HepG2 (cell line): Measurements from ENCODE around the gene ADAMTS2. TPM values are rescaled to one million over a fixed set of nuclear protein-coding genes. Genes with fewer than 3 reads are reported as not detected.

Experiments
- ATAC-seq: fragments of 200-7000 bp; cut with Tn5 transposase; 3 replicates; pipeline ENCODE4 v1.9.1; 2020; ENCODE audit warnings: mild to moderate bottlenecking, moderate library complexity
- BruUV-seq: library from RNA; stranded (reverse); fragments of 400-500 nt; replicated peaks from 2 replicates; lab custom pipeline; 2021; lab: Mats Ljungman, UMichigan
- CTCF ChIA-PET: fragments of 300-600 bp; formaldehyde crosslinking; extraction: SDS; loops from one replicate; lab custom pipeline; 2021; ENCODE audit warnings: low total read pairs, inconsistent platforms, low intra/inter-chr PET ratio; lab: Yijun Ruan, JAX
- POLR2A ChIA-PET: fragments of 350-600 bp; sonication (Branson Sonifier 250); formaldehyde crosslinking; loops from one replicate; lab custom pipeline; 2020; ENCODE audit warnings: antibody characterized with exemption, inconsistent platforms; lab: Yijun Ruan, JAX
- DNase-seq: peaks from one replicate; pipeline ENCODE4 v3.0.0-alpha.2; 2015; ENCODE audit warnings: low spot score
- FAIRE-seq: peaks from 3 replicates; lab custom pipeline; 2011; peaks lifted over from hg19 to GRCh38; lab: Jason Lieb, UNC
- H2AFZ ChIP-seq: one replicate; pipeline ENCODE4 v1.6.1; 2011; ENCODE audit warnings: low read length, inconsistent platforms
- H3K27ac ChIP-seq: fragments of 300-600 bp; 3 replicates; pipeline ENCODE4 v1.8.0; 2011; ENCODE audit warnings: mixed run types, mild to moderate bottlenecking, mixed read lengths, low read length, inconsistent platforms; ENCODE audit not compliant: insufficient read depth; ENCODE audit errors: extremely low read length
- H3K27me3 ChIP-seq, 2 experiments: fragments of 200-600 bp in 1 of 2; 2 replicates in 1 of 2; 3 replicates in 1 of 2; pipeline versions ENCODE4 v1.6.0 to v1.8.0; 2011; ENCODE audit warnings: low read length in 2 of 2, mild to moderate bottlenecking in 2 of 2, moderate library complexity in 2 of 2, inconsistent platforms in 1 of 2; ENCODE audit not compliant: insufficient read depth in 2 of 2, control insufficient read depth in 1 of 2
- H3K36me3 ChIP-seq, 2 experiments: fragments of 200-600 bp in 1 of 2; replicated peaks in 1 of 2; 2 replicates in 1 of 2; 3 replicates in 1 of 2; pipeline versions ENCODE4 v1.5.1 to v1.8.0; 2011; ENCODE audit warnings: low read length in 2 of 2, inconsistent platforms in 1 of 2; ENCODE audit not compliant: insufficient read depth in 2 of 2, control insufficient read depth in 1 of 2
- H3K4me1 ChIP-seq: 2 replicates; pipeline ENCODE4 v1.5.1; 2012; ENCODE audit warnings: low read length, inconsistent platforms; ENCODE audit not compliant: insufficient read depth
- H3K4me2 ChIP-seq: 2 replicates; pipeline ENCODE4 v1.6.0; 2011; ENCODE audit warnings: low read depth, low read length, inconsistent platforms
- H3K4me3 ChIP-seq, 3 experiments: fragments of 200-600 bp in 1 of 3; sonication (generic), shearing (Covaris generic) in 1 of 3; replicated peaks in 1 of 3; 2 replicates each; pipeline ENCODE4 v1.5.1; 2011 to 2016; ENCODE audit warnings: low read length in 3 of 3, inconsistent platforms in 2 of 3, low read depth in 2 of 3, mild to moderate bottlenecking in 2 of 3, control low read depth in 1 of 3, mixed read lengths in 1 of 3; ENCODE audit not compliant: insufficient read depth in 1 of 3
- H3K79me2 ChIP-seq: one replicate; pipeline ENCODE4 v1.6.1; 2011; ENCODE audit warnings: low read length, inconsistent platforms; ENCODE audit not compliant: insufficient read depth
- H3K9ac ChIP-seq: 2 replicates; pipeline ENCODE4 v1.6.0; 2011; ENCODE audit warnings: mild to moderate bottlenecking, low read depth, low read length, inconsistent platforms; ENCODE audit not compliant: insufficient read depth
- H3K9me3 ChIP-seq: 2 replicates; pipeline ENCODE4 v1.5.1; 2012; ENCODE audit warnings: mild to moderate bottlenecking, low read length
- H4K20me1 ChIP-seq: 2 replicates; pipeline ENCODE4 v1.6.0; 2011; ENCODE audit warnings: inconsistent platforms, mild to moderate bottlenecking, low read length, moderate library complexity; ENCODE audit not compliant: insufficient read depth
- MTF2 ChIP-seq: sonication (generic); formaldehyde crosslinking; IDR thresholded peaks from 2 replicates; pipeline ENCODE4 v1.5.0; 2020; ENCODE audit warnings: missing genetic modification reagents, borderline replicate concordance
- RELA ChIP-seq: sonication (generic); formaldehyde crosslinking; IDR thresholded peaks from 2 replicates; pipeline ENCODE4 v1.4.0; 2020; ENCODE audit warnings: missing genetic modification reagents
- SP140L ChIP-seq: sonication (generic); formaldehyde crosslinking; IDR thresholded peaks from 2 replicates; pipeline ENCODE4 v1.4.0; 2020; ENCODE audit warnings: missing genetic modification reagents, borderline replicate concordance
- TBL1XR1 ChIP-seq: fragments of 150-350 bp; IDR thresholded peaks from 2 replicates; pipeline ENCODE4 v1.6.1; 2014; ENCODE audit warnings: borderline replicate concordance, low read length; ENCODE audit not compliant: partially characterized antibody
- ZBTB40 ChIP-seq, 2 experiments: fragments of 450-650 bp in 1 of 2; sonication (generic) in 1 of 2; formaldehyde crosslinking in 1 of 2; IDR thresholded peaks; 2 replicates each; pipeline versions ENCODE4 v1.6.1 to v1.8.0; 2016 to 2022; ENCODE audit warnings: antibody characterized with exemption in 1 of 2, mild to moderate bottlenecking in 1 of 2, missing genetic modification reagents in 1 of 2
- ZNF33A ChIP-seq: sonication (generic); formaldehyde crosslinking; IDR thresholded peaks from 2 replicates; pipeline ENCODE4 v1.5.1; 2020; ENCODE audit warnings: missing genetic modification reagents, mild to moderate bottlenecking, moderate library complexity, borderline replicate concordance
- ZNF468 ChIP-seq: sonication (generic); formaldehyde crosslinking; IDR thresholded peaks from 2 replicates; pipeline ENCODE4 v1.8.0; 2022; ENCODE audit warnings: mild to moderate bottlenecking, moderate library complexity, missing genetic modification reagents
- ZNF549 ChIP-seq: sonication (generic); formaldehyde crosslinking; IDR thresholded peaks from 2 replicates; pipeline ENCODE4 v1.5.0; 2020; ENCODE audit warnings: missing genetic modification reagents
- WGBS: methylation state at CpG from one replicate; pipeline ENCODE4 v1.1.6; 2017; ENCODE audit warnings: low lambda C conversion rate; 5-methylcytosine and 5-hydroxymethylcytosine counted together
- in situ Hi-C: cut with HindIII; loops from 2 replicates; pipeline ENCODE4 v1.10.0; 2017; ENCODE audit warnings: low pct_unique_long_range_greater_than_20kb; ENCODE audit not compliant: extremely low pct_ligation_motif_present
- intact Hi-C: fragments of 100-400 bp; cut with micrococcal nuclease; formaldehyde crosslinking; loops from one replicate; pipeline ENCODE4 v1.10.0; 2022; ENCODE audit not compliant: unreplicated experiment
- polyA plus RNA-seq, 8 experiments: library from polyadenylated mRNA; depleted of rRNA in 3 of 8; stranded (reverse) in 7 of 8; unstranded in 1 of 8; fragments of >200 nt; fragmentation: Illumina TruSeq in 4 of 8; extraction: Trizol in 4 of 8; gene quantifications; 2 replicates each; pipeline versions ENCODE4 v1.2.1 to v1.2.3, GENCODE V29; 2011 to 2016; ENCODE audit warnings: low read depth in 4 of 8, missing spikeins in 1 of 8, mixed read lengths in 1 of 8; ENCODE audit not compliant: insufficient read depth in 1 of 8
- total RNA-seq, 5 experiments: library from RNA; depleted of rRNA; stranded (reverse); fragments of >200 nt; fragmentation: Illumina TruSeq; extraction: Trizol; gene quantifications; 2 replicates each; pipeline ENCODE4 v1.2.3, GENCODE V29; 2016; ENCODE audit warnings: low read depth in 1 of 5

The ADAMTS2 gene
- total and polyA plus RNA-seq, 2 of the 13 experiments (the other 11 are each of a cell fraction or from before 2014, with no cell fraction given), result 0.24 to 3.5 TPM

GRCh38 chr5:179217956-179218942, 127.0 kb downstream of the ADAMTS2 start:
- no peak for TF ChIP-seq ZNF33A (CRISPR knock-in tag)
- no peak for TF ChIP-seq ZNF549
- no peak for TF ChIP-seq MTF2
- TF ChIP-seq ZNF468, result no peak
- no peak for FAIRE-seq
- no peaks in the 10 kb centered on the region for H3K36me3 ChIP-seq
- 28% methylated on average over 4 of the region's 16 CpGs for WGBS
- no peaks in the 10 kb centered on the region for H3K4me1 ChIP-seq
- no peak overlapping the region for H2AFZ ChIP-seq
- intact Hi-C loops (no loop called here), in situ Hi-C loops (no loop called here)
- no peak for ATAC-seq
- no peak for DNase-seq
- peaks cover 3 to 14% of the 10 kb centered on the region in 2 experiments; a peak in 4 of 5 replicates for H3K27me3 ChIP-seq
- H3K79me2 ChIP-seq, result no peaks in the 10 kb centered on the region
- no peak overlapping the region for H3K4me3 ChIP-seq
- H3K9me3 ChIP-seq, result no peaks in the 10 kb centered on the region
- no peak overlapping the region for H3K9ac ChIP-seq
- no peak overlapping the region for H3K27ac ChIP-seq
- no peaks in the 10 kb centered on the region for H4K20me1 ChIP-seq
- BruUV-seq, result no TSS peak
- POLR2A ChIA-PET, result no interaction called here
- no peak overlapping the region for H3K4me2 ChIP-seq
- CTCF ChIA-PET, result no interaction called here

- no peak overlapping the region for H2AFZ ChIP-seq
- TF ChIP-seq ZBTB40 (IDR thresholded peaks at IDR 0.05), result no peak
- no peak for TF ChIP-seq ZBTB40 (CRISPR knock-in tag; IDR thresholded peaks at IDR 0.05)
- TF ChIP-seq TBL1XR1, result no peak
- no peak for TF ChIP-seq RELA
- no peak for TF ChIP-seq SP140L (CRISPR knock-in tag)
Observed at GRCh38 chr5:179217356-179217755, 127.9 kb downstream of the ADAMTS2 start.

More at GRCh38 chr5:179217356-179217755, 127.9 kb downstream of the ADAMTS2 start:
- no peaks in the 10 kb centered on the region for H3K36me3 ChIP-seq
- H4K20me1 ChIP-seq, result no peaks in the 10 kb centered on the region
- H3K27me3 ChIP-seq, result peaks cover 3 to 14% of the 10 kb centered on the region in 2 experiments; a peak in 4 of 5 replicates
- H3K27ac ChIP-seq, result no peak overlapping the region
- DNase-seq, result no peak
- H3K4me3 ChIP-seq, result no peak overlapping the region
- intact Hi-C loops (no loop called here), in situ Hi-C loops (no loop called here)
- FAIRE-seq, result no peak
- ATAC-seq, result no peak
- no TSS peak for BruUV-seq
- no peaks in the 10 kb centered on the region for H3K4me1 ChIP-seq
- WGBS, result 28% methylated on average over 3 of the region's 3 CpGs
- H3K9ac ChIP-seq, result no peak overlapping the region
- no peaks in the 10 kb centered on the region for H3K79me2 ChIP-seq
- POLR2A ChIA-PET, result no interaction called here
- H3K4me2 ChIP-seq, result no peak overlapping the region
- CTCF ChIA-PET, result no interaction called here
- H3K9me3 ChIP-seq, result no peaks in the 10 kb centered on the region
